Osteocyte (in vitro differentiated cells): ENCODE data around the gene PIBF1. TPM values are rescaled to one million over a fixed set of nuclear protein-coding genes. Genes with fewer than 3 reads are reported as not detected.
"Not testable (repeated sequence)": the region's sequence is repeated elsewhere in the genome, so short reads cannot be mapped to it uniquely, and the experiment has no call there.

Experiments used
- DNase-seq: peaks from one replicate; pipeline ENCODE4 v3.0.0; 2021; ENCODE audit warnings: mixed read lengths; ENCODE audit not compliant: unreplicated experiment; ENCODE audit errors: extremely low spot score
- H3K27ac Mint-ChIP-seq: one replicate; pipeline ENCODE4 v1.8.0; 2021; ENCODE audit warnings: mild to moderate bottlenecking, mixed read lengths; ENCODE audit not compliant: unreplicated experiment
- H3K27me3 Mint-ChIP-seq: one replicate; pipeline ENCODE4 v1.8.0; 2021; ENCODE audit warnings: mixed read lengths; ENCODE audit not compliant: unreplicated experiment
- H3K36me3 Mint-ChIP-seq: one replicate; pipeline ENCODE4 v1.8.0; 2021; ENCODE audit warnings: mixed read lengths; ENCODE audit not compliant: unreplicated experiment
- H3K4me1 Mint-ChIP-seq: one replicate; pipeline ENCODE4 v1.8.0; 2021; ENCODE audit warnings: mixed read lengths; ENCODE audit not compliant: unreplicated experiment
- H3K4me3 Mint-ChIP-seq: one replicate; pipeline ENCODE4 v1.8.0; 2021; ENCODE audit warnings: mild to moderate bottlenecking, moderate library complexity, mixed read lengths; ENCODE audit not compliant: unreplicated experiment
- H3K9me3 Mint-ChIP-seq: one replicate; pipeline ENCODE4 v1.8.0; 2021; ENCODE audit warnings: mixed read lengths; ENCODE audit not compliant: unreplicated experiment
- CTCF ChIP-seq: fragments of 200-600 bp; sonication (generic); IDR thresholded peaks from 2 replicates; pipeline ENCODE4 v1.5.0; 2021; ENCODE audit warnings: antibody characterized with exemption, mild to moderate bottlenecking, moderate library complexity
- total RNA-seq: library from RNA; stranded (reverse); gene quantifications from 2 replicates; pipeline ENCODE4 v1.2.1, GENCODE V29; 2021

The PIBF1 gene
- total RNA-seq, 1 donor from 2014 or later, result 22.6 TPM

DNA sequence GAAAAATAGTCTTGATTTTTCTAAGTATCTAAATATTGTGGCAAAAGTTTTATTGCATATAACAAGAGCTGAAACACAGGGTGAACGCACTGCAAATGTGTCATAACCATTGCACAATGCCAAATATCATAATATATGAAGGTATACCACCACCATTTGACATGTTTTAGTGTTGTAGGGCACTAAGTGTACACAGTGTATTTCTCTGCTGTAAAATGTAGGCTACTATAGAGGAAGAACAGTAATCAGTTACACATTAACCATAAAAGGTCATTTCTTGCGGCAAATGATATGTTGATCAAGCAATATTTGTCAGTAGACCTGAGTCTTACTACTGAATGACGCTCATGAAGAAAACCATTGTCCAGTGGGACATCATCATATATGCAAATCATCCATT lies 258.6 kb downstream of the PIBF1 start:
- no peak for TF ChIP-seq CTCF
- no peaks in the 10 kb centered on the region for H3K9me3 Mint-ChIP-seq
- no peak overlapping the region for H3K4me3 Mint-ChIP-seq
- no peak for DNase-seq
- peaks cover 9% of the 10 kb centered on the region for H3K4me1 Mint-ChIP-seq
- H3K27ac Mint-ChIP-seq, result no peak overlapping the region
- H3K36me3 Mint-ChIP-seq, result no peaks in the 10 kb centered on the region
- H3K27me3 Mint-ChIP-seq, result no peaks in the 10 kb centered on the region

- Mint-ChIP-seq H3K27me3 (no peaks in the 10 kb centered on the region), H3K9me3 (no peaks in the 10 kb centered on the region), H3K27ac (no peak overlapping the region), H3K4me1 (peaks cover 3% of the 10 kb centered on the region), H3K4me3 (no peak overlapping the region), H3K36me3 (no peaks in the 10 kb centered on the region)
- DNase-seq, result no peak
- no peak for TF ChIP-seq CTCF
These were observed 259.1 kb downstream of the PIBF1 start for GRCh38 chr13:73040968-73041596.

GRCh38 chr13:73045031-73045430 lies 263.1 kb downstream of the PIBF1 start:
- Mint-ChIP-seq H3K27me3 (no peaks in the 10 kb centered on the region), H3K36me3 (no peaks in the 10 kb centered on the region), H3K4me3 (no peak overlapping the region), H3K4me1 (no peaks in the 10 kb centered on the region), H3K9me3 (no peaks in the 10 kb centered on the region), H3K27ac (no peak overlapping the region)
- TF ChIP-seq CTCF, result no peak
- DNase-seq, result no peak

GRCh38 chr13:73048615-73049014 lies 266.7 kb downstream of the PIBF1 start:
- not testable (repeated sequence) for H3K4me3 Mint-ChIP-seq, H3K4me1 Mint-ChIP-seq, H3K9me3 Mint-ChIP-seq, H3K36me3 Mint-ChIP-seq, H3K27me3 Mint-ChIP-seq, H3K27ac Mint-ChIP-seq, DNase-seq

GRCh38 chr13:73054712-73055111 lies 272.8 kb downstream of the PIBF1 start:
- no peak for DNase-seq
- no peak for TF ChIP-seq CTCF
- no peak overlapping the region for H3K4me3 Mint-ChIP-seq
- H3K27me3 Mint-ChIP-seq, result peaks cover 9% of the 10 kb centered on the region
- H3K9me3 Mint-ChIP-seq, result no peaks in the 10 kb centered on the region
- no peak overlapping the region for H3K27ac Mint-ChIP-seq
- H3K4me1 Mint-ChIP-seq, result peaks cover 14% of the 10 kb centered on the region
- H3K36me3 Mint-ChIP-seq, result no peaks in the 10 kb centered on the region
